GM21360 (cell line): ENCODE data around the gene CREBL2.
"Not testable (repeated sequence)": the region's sequence is repeated elsewhere in the genome, so short reads cannot be mapped to it uniquely, and the experiment has no call there.

Source experiments
- ATAC-seq: cut with Tn5 transposase; IDR thresholded peaks from one replicate; pipeline ENCODE4 v1.9.1; 2021; ENCODE audit warnings: mild to moderate bottlenecking, moderate library complexity; ENCODE audit not compliant: unreplicated experiment

The CREBL2 gene

DNA sequence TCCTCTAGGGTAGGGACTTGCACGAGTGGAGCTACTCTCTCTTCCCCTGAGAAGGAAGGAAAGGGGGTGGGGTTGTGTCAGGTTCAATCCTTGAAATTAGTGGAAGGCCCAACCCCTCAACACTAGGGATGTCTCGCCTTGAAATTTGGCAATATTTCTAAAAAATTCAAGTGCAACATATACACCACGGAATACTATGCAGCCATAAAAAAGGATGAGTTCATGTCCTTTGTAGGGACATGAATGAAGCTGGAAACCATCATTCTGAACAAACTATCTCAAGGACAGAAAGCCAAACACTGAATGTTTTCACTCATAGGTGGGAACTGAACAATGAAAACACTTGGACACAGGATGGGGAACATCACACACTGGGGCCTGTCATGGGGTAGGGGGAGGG, 15.1 kb upstream of the CREBL2 start:
- ATAC-seq, result not testable (repeated sequence)

DNA sequence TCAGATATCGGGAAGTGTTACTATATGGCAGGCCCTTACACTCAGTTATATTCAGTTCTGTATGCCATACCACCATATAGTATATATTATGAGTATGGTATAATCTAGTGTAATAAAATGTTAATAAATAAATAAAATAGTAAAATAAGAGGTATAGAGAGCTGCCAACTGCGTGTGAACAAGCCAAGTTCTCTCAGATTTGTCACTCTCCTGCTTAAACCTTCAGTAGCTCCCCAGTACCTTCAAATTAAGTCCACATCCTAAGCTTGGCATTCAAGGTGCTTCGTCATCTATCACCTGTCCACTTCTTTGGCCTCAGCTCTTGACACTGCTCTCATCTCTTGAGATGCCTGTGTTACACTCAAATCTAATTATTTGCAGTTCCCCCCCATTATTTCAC, 12.8 kb upstream of the CREBL2 start:
- ATAC-seq, result no peak

DNA sequence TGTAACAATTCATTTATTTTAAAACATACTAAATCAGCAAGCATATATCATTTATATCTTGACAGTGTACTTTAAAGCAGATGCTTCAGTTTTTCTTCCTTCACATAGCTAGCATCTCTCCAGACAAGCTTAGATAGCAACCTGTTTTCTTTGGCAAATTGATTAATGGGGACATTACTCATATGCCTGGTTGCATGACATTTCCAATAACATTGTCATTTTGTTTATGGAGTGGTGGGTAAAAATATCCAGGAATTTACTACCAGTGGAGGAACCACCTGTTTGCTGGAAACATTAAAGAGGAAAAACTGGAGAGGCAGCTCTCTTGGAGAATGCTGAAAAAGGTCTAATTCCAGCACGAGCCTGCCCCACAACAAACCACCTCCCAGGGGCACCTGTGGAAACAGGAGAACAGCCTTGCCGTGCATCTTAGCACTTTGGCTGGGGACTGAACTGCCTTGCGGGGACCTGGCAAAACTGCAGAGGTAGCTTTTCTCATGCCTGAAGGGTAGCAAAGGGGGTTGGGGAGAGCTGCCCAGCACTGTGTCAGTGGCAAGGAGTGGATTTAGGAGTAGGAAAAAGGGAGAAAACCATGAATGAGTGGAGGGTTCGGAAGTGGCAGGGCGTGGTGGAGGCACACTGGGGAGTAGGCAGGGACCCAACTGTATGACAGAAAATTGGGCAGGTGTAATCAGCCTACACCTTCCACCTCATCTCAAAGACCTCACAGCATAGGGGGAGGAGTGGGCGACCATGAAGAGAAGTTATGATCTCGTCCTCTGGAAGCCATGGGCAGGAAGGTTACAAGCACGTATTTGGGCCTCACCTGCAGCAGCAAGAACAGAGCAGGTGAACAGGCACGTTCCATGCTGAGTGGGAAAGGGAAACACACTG, 11.7 kb upstream of the CREBL2 start:
- no peak for ATAC-seq

DNA sequence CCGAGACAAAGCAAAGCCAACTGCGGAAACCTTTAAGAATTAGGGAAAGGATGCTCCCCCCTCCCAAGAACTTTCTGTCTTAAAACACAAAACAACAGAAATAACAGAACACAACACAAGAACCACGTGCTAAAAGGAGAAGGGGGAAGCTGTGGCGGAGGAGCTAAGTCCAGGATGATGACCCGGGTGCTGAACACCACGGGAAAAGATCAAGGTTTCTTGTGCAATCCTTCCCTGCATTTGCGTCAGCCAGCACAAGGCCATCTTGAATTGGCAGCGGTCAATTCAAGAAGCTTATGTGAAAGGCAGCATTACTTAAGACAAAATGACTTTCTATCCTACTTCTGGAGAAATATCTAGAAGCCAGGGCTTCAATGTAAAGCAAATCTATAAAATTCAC, 11.0 kb upstream of the CREBL2 start:
- ATAC-seq, result no peak

DNA sequence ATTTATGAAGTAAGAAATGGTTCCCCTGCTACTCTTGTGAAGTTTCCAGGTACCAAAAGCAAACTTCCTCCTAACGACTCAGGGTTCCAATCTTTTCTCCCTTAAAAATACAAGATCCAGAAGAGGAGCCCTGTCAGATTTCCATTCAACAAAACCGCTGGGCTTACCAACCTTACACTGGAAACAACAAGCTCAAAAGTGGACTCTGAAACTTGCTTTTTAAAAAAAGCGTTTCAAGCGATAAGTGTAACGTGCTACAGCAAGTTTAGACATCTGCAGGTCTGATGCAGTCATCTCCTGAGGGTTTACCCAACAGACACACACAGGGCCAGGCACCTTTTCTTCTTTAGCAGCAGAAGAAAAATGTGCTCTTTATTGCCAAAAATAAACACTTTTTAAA, 6.9 kb upstream of the CREBL2 start:
- ATAC-seq, result no peak

GRCh38 chr12:12606781-12607589, 4.7 kb upstream of the CREBL2 start:
- peak; percentile 37 for ATAC-seq

- ATAC-seq, result peak; percentile 29
Measured at GRCh38 chr12:12608557-12608957, 3.1 kb upstream of the CREBL2 start.

- ATAC-seq, result no peak
Measured at GRCh38 chr12:12609692-12610091, 2.0 kb upstream of the CREBL2 start.

DNA sequence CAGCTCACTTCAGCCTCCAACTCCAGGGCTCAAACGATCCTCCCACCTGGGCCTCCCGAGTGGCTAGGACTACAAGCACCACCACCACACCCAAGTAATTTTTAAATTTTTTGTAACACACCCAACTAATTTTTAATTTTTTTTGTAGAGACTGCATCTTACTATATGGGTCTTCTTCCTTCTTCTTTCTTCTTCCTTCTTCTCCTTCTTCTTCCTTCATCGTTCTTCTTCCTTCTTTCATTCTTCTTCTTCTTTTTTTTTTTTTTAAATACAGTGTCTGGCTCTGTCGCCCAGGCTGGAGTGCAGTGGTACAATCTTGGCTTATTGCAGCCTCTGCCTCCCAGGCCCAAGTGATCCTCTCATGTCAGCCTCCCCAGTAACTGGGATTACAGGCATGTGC, 965 bp upstream of the CREBL2 start:
- no peak for ATAC-seq

- ATAC-seq, result no peak
Measured at GRCh38 chr12:12612358-12612757, 682 bp downstream of the CREBL2 start.

- no peak for ATAC-seq
Measured at GRCh38 chr12:12613344-12613743, 1.7 kb downstream of the CREBL2 start.

DNA sequence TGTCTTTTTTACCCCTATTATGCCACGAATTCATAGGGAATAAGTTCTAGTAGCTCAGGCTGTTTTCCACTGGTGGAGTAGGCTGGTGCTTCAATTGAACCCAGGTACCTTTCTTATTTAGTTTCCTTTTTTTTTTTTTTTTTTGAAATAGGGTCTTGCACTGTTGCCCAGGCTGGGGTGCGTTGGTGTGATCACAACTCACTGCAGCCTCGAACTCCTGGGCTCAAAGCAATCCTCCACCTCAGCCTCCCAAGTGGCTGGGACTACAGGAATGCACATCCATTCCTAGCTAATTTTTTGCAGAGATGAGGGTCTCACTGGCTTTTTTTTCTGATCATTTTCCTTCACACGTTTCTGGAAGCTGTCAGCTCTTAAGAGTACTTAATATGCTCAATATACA, 2.7 kb downstream of the CREBL2 start:
- no peak for ATAC-seq

DNA sequence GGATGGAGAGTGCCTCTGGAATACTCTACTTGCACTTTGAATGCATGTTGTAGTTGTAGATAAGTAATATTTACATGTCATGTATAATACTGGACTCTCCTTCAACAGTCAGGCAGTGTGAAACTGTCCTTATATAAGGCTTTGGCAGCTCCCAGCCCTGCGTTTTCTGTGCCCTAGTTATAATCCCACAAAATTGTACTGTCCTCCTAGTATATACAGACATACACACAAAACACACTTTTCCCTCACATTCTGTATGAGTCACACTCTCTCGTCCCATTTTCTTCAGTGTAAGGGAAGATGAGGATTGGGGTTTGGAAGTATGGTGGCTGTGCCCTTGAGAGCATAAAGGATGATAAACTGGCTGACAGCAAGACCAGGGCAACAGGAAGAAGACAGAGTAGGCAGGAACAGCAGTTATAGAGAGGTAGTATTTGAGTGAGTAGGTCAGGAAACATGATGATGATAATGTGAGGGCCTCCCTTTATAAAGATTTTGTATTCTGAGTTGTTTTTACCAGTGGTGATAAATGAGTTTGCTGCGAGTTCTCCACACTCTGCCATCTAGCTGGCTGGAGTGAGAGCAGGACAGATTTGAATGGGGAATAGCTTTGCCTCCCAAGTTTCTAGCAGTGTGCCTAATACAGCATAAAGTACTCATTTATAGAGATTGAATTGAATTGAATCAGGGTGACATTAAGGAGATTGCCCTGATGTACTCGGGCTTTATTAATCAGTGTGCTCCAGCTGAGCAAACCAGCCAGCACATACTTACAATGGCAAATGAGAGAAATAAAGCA, 5.0 kb downstream of the CREBL2 start:
- ATAC-seq, result no peak

GRCh38 chr12:12618064-12618463, 6.4 kb downstream of the CREBL2 start:
- ATAC-seq, result not testable (repeated sequence)

- no peak for ATAC-seq
Measured at GRCh38 chr12:12620730-12621315, 9.1 kb downstream of the CREBL2 start.

GRCh38 chr12:12622418-12622817, 10.7 kb downstream of the CREBL2 start:
- no peak for ATAC-seq

DNA sequence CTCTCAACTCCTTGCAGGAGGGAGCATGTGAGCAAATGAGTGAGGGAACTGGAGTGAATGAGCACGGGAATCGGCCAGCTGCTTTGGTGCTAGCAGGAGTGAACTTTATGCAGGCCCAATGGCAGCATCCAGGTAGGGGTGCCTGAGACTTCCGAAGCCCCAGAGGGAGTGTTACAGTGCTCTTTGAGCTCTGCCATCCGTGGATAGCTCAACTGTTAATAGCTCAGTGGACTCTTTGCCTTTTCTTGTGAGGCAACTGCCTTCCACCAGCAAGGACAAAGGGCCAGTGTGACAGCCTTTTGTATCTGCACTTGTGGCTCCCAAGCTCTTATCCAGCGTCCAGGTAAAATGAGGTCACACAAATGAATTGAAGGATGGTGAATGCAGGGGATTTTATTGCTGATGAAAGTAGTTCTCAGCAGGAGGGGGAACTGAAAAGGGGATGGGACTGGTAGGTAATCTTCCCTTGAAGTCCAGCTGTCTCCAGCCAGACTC, 12.9 kb downstream of the CREBL2 start:
- ATAC-seq, result no peak

DNA sequence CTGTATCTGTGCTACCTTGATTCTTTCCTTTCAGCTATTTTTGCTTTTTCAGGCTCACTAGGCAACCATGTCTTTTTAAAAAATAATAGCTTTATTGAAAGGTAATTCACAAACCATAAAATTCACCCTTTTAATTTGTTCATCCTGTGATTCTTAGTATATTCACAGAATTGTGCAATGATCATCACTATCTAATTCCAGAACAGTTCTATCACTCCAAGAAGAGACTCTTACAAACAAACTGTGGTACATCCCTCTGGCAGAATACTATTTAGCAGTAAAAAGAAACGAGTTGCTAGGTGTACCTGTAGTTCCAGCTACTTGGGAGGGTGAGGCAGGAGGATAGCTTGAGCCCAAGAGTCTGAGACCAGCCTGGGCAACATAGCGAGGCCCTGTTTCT, 14.8 kb downstream of the CREBL2 start:
- ATAC-seq, result no peak

- no peak for ATAC-seq
Measured at GRCh38 chr12:12627308-12627827, 15.7 kb downstream of the CREBL2 start.

GRCh38 chr12:12628013-12628412, 16.3 kb downstream of the CREBL2 start:
- no peak for ATAC-seq
